K562 (cell line): ENCODE data around the gene TARM1. TPM values are rescaled to one million over a fixed set of nuclear protein-coding genes. Genes with fewer than 3 reads are reported as not detected.
A peak's percentile ranks its signal among the peaks of the same experiment; 100 is the strongest.

Experiments
- CTCFL ChIP-seq: IDR thresholded peaks from 2 replicates; pipeline ENCODE4 v1.6.1; 2011; ENCODE audit warnings: borderline replicate concordance, low read depth, mild to moderate bottlenecking, moderate library complexity, low read length; ENCODE audit not compliant: insufficient read depth, poor library complexity, severe bottlenecking
- DLX4 ChIP-seq: fragments of 250-450 bp; sonication (Bioruptor Pico); IDR thresholded peaks from 2 replicates; pipeline ENCODE4 v1.6.1; 2021; ENCODE audit warnings: mild to moderate bottlenecking
- EGR1 ChIP-seq: fragments of 450-650 bp; conservative IDR thresholded peaks from 2 replicates; pipeline ENCODE4 v1.6.1; 2017; ENCODE audit warnings: mild to moderate bottlenecking
- EWSR1 ChIP-seq: fragments of 450-650 bp; IDR thresholded peaks from 2 replicates; pipeline ENCODE4 v1.6.1; 2018; ENCODE audit warnings: borderline replicate concordance, mild to moderate bottlenecking, low read depth, moderate library complexity; ENCODE audit not compliant: partially characterized antibody
- FOXP4 ChIP-seq: sonication (generic); formaldehyde crosslinking; IDR thresholded peaks from 2 replicates; pipeline ENCODE4 v1.8.0; 2022; ENCODE audit warnings: mild to moderate bottlenecking, missing genetic modification reagents, borderline replicate concordance
- HEY1 ChIP-seq: fragments of 250-450 bp; sonication (Bioruptor Pico); IDR thresholded peaks from 2 replicates; pipeline ENCODE4 v1.5.0; 2020; ENCODE audit warnings: mild to moderate bottlenecking, moderate library complexity, borderline replicate concordance
- HNRNPUL1 ChIP-seq: fragments of 200-400 bp; formaldehyde crosslinking; IDR thresholded peaks from 2 replicates; pipeline ENCODE4 v1.6.1; 2017; ENCODE audit warnings: low read length
- HOXB6 ChIP-seq: fragments of 250-450 bp; sonication (Bioruptor Pico); IDR thresholded peaks from 2 replicates; pipeline ENCODE4 v1.5.1; 2022; ENCODE audit warnings: mild to moderate bottlenecking, borderline replicate concordance
- IRF9 ChIP-seq: fragments of 450-650 bp; IDR thresholded peaks from 2 replicates; pipeline ENCODE4 v1.6.1; 2016; ENCODE audit warnings: missing biosample characterization, missing genetic modification characterization
- MCM2 ChIP-seq: fragments of 450-650 bp; IDR thresholded peaks from 2 replicates; pipeline ENCODE4 v1.6.1; 2017; ENCODE audit warnings: low read depth, mild to moderate bottlenecking
- NEUROD1 ChIP-seq: fragments of 150-350 bp; IDR thresholded peaks from 2 replicates; pipeline ENCODE4 v1.6.1; 2014; ENCODE audit warnings: borderline replicate concordance, low read length, low read depth; ENCODE audit not compliant: partially characterized antibody
- RBM14 ChIP-seq: fragments of 200-400 bp; formaldehyde crosslinking; IDR thresholded peaks from 2 replicates; pipeline ENCODE4 v1.6.1; 2018; ENCODE audit warnings: low read depth, mild to moderate bottlenecking, low read length, moderate library complexity, borderline replicate concordance; ENCODE audit not compliant: insufficient read depth
- TCF15 ChIP-seq: fragments of 250-450 bp; sonication (Bioruptor Pico); IDR thresholded peaks from 2 replicates; pipeline ENCODE4 v1.8.0; 2022; ENCODE audit warnings: moderate library complexity, mild to moderate bottlenecking, inconsistent platforms
- TRIM25 ChIP-seq: fragments of 450-650 bp; IDR thresholded peaks from 2 replicates; pipeline ENCODE4 v1.7.0; 2016; ENCODE audit warnings: borderline replicate concordance
- USF2 ChIP-seq: sonication (generic); formaldehyde crosslinking; IDR thresholded peaks from 2 replicates; pipeline ENCODE4 v1.5.0; 2020; ENCODE audit warnings: missing genetic modification reagents
- ZEB2 ChIP-seq: fragments of 450-650 bp; IDR thresholded peaks from 2 replicates; pipeline ENCODE4 v1.6.1; 2016
- ZNF445 ChIP-seq: fragments of 250-450 bp; sonication (Bioruptor Pico); IDR thresholded peaks from 2 replicates; pipeline ENCODE4 v1.4.0; 2020; ENCODE audit warnings: low read depth, mild to moderate bottlenecking, moderate library complexity
- polyA plus RNA-seq, 8 experiments: library from polyadenylated mRNA; depleted of rRNA in 4 of 8; stranded (reverse) in 5 of 8; unstranded in 3 of 8; fragments of >200 nt; fragmentation: Nextera tagmentation in 2 of 8; fragmentation: Illumina TruSeq in 1 of 8; extraction: Ambion mirVana in 2 of 8; extraction: Trizol in 1 of 8; gene quantifications; 2 replicates each; pipeline versions ENCODE4 v1.2.1 to v1.2.3, GENCODE V29; 2011 to 2014; ENCODE audit warnings: inconsistent platforms in 1 of 8, missing spikeins in 1 of 8
- total RNA-seq, 7 experiments: library from RNA; depleted of rRNA in 6 of 7; stranded (reverse); fragments of >200 nt in 6 of 7; fragmentation: Illumina TruSeq in 2 of 7; extraction: Trizol in 2 of 7; gene quantifications; 2 replicates each; pipeline versions ENCODE4 v1.2.1 to v1.2.3, GENCODE V29; 2011 to 2021; ENCODE audit warnings: low replicate concordance in 1 of 7

TARM1 gene
- total and polyA plus RNA-seq, 9 of the 15 experiments (the other 6 are each of a cell fraction or from before 2014, with no cell fraction given): not detected

GRCh38 chr19:54115109-54116063, 34.2 kb upstream of the TARM1 start, which contains the start of the genes PRPF31 and TFPT (continued):
- no peak for TF ChIP-seq EWSR1
- peak; percentile 64 for TF ChIP-seq NEUROD1
- TF ChIP-seq CTCFL: no peak
- TF ChIP-seq RBM14: no peak
- no peak for TF ChIP-seq TCF15 (CRISPR knock-in tag)
- TF ChIP-seq USF2 (CRISPR knock-in tag): no peak
- TF ChIP-seq HEY1: peak; percentile 55; the same call in 1 of the 2 replicates
- TF ChIP-seq FOXP4 (CRISPR knock-in tag): no peak; the same call in 1 of the 2 replicates
- TF ChIP-seq IRF9 (tag): no peak
- TF ChIP-seq ZEB2: no peak
- peak; percentile 79 for TF ChIP-seq EGR1
- TF ChIP-seq HOXB6 (CRISPR knock-in tag): no peak; the same call in 1 of the 2 replicates
- no peak for TF ChIP-seq MCM2
- TF ChIP-seq HNRNPUL1: no peak
- no peak for TF ChIP-seq DLX4
- no peak for TF ChIP-seq ZNF445 (CRISPR knock-in tag)
- no peak for TF ChIP-seq TRIM25
